Osteoblast (primary cell): ENCODE data around the gene C13orf46. TPM values are rescaled to one million over a fixed set of nuclear protein-coding genes. Genes with fewer than 3 reads are reported as not detected.

Experiments used
- DNase-seq: peaks from one replicate; pipeline ENCODE4 v3.0.0; 2011; ENCODE audit warnings: low spot score, mixed read lengths; ENCODE audit not compliant: insufficient read length; ENCODE audit errors: missing footprints
- H2AFZ ChIP-seq: 2 replicates; pipeline ENCODE4 v1.6.0; 2011; ENCODE audit warnings: mild to moderate bottlenecking, low read length
- H3K27ac ChIP-seq: 2 replicates; pipeline ENCODE4 v1.5.1; 2011; ENCODE audit warnings: mild to moderate bottlenecking, low read depth, low read length, moderate library complexity
- H3K27me3 ChIP-seq: 2 replicates; pipeline ENCODE4 v1.6.0; 2012; ENCODE audit warnings: mild to moderate bottlenecking, control low read depth, inconsistent platforms, low read length, moderate library complexity; ENCODE audit not compliant: insufficient read depth
- H3K36me3 ChIP-seq: 2 replicates; pipeline ENCODE4 v1.5.1; 2011; ENCODE audit warnings: mild to moderate bottlenecking, low read length, control low read depth, moderate library complexity; ENCODE audit not compliant: insufficient read depth
- H3K4me1 ChIP-seq: 2 replicates; pipeline ENCODE4 v1.5.1; 2011; ENCODE audit warnings: mild to moderate bottlenecking, low read length, control low read depth, moderate library complexity; ENCODE audit not compliant: insufficient read depth
- H3K4me2 ChIP-seq: 2 replicates; pipeline ENCODE4 v1.6.0; 2011; ENCODE audit warnings: mild to moderate bottlenecking, low read length; ENCODE audit not compliant: insufficient read depth
- H3K4me3 ChIP-seq: fragments of 200-600 bp; sonication (generic); 3 replicates; pipeline ENCODE4 v1.5.1; 2012; ENCODE audit warnings: mild to moderate bottlenecking, low read length, inconsistent platforms; ENCODE audit not compliant: insufficient read depth
- H3K79me2 ChIP-seq: 2 replicates; pipeline ENCODE4 v1.6.0; 2012; ENCODE audit warnings: mild to moderate bottlenecking, low read length, control low read depth, inconsistent platforms; ENCODE audit not compliant: insufficient read depth
- H3K9me3 ChIP-seq: 2 replicates; pipeline ENCODE4 v1.5.1; 2011; ENCODE audit warnings: low read depth, low read length, control low read depth
- H4K20me1 ChIP-seq: 2 replicates; pipeline ENCODE4 v1.6.0; 2012; ENCODE audit warnings: mild to moderate bottlenecking, low read length, control low read depth; ENCODE audit not compliant: insufficient read depth
- CTCF ChIP-seq: IDR thresholded peaks from 2 replicates; pipeline ENCODE4 v1.5.1; 2011; ENCODE audit warnings: mild to moderate bottlenecking, low read depth, low read length, moderate library complexity; ENCODE audit errors: extremely low read depth
- total RNA-seq: library from RNA; depleted of rRNA; stranded (reverse); fragments of >200 nt; gene quantifications from 2 replicates; pipeline ENCODE4 v1.2.3, GENCODE V29; 2012

Gene C13orf46
- total RNA-seq, 1 donor, result 0.36 TPM

GRCh38 chr13:113921763-113922162 lies 52.1 kb downstream of the C13orf46 start:
- Histone ChIP-seq H3K27ac (no peak overlapping the region), H4K20me1 (no peaks in the 10 kb centered on the region), H3K79me2 (no peaks in the 10 kb centered on the region), H2AFZ (no peak overlapping the region), H3K27me3 (no peaks in the 10 kb centered on the region), H3K4me3 (no peak overlapping the region), H3K4me2 (no peak overlapping the region), H3K9me3 (peaks cover 5% of the 10 kb centered on the region), H3K4me1 (peaks cover 8% of the 10 kb centered on the region), H3K36me3 (no peaks in the 10 kb centered on the region)
- DNase-seq, result no peak
- no peak for TF ChIP-seq CTCF

- Histone ChIP-seq H3K36me3 (no peaks in the 10 kb centered on the region), H4K20me1 (no peaks in the 10 kb centered on the region), H2AFZ (no peak overlapping the region), H3K27me3 (no peaks in the 10 kb centered on the region), H3K27ac (no peak overlapping the region), H3K9me3 (peaks cover 13% of the 10 kb centered on the region), H3K4me2 (no peak overlapping the region), H3K4me1 (no peaks in the 10 kb centered on the region), H3K79me2 (no peaks in the 10 kb centered on the region), H3K4me3 (no peak overlapping the region)
- no peak for DNase-seq
- no peak for TF ChIP-seq CTCF
These were observed 53.1 kb downstream of the C13orf46 start for GRCh38 chr13:113920606-113921286.

- H3K4me2 ChIP-seq, result no peak overlapping the region
- no peaks in the 10 kb centered on the region for H4K20me1 ChIP-seq
- no peaks in the 10 kb centered on the region for H3K36me3 ChIP-seq
- H3K79me2 ChIP-seq, result no peaks in the 10 kb centered on the region
- no peak overlapping the region for H3K27ac ChIP-seq
- H3K27me3 ChIP-seq, result no peaks in the 10 kb centered on the region
- H3K4me3 ChIP-seq, result no peak overlapping the region
- peaks cover 13% of the 10 kb centered on the region for H3K9me3 ChIP-seq
- H3K4me1 ChIP-seq, result no peaks in the 10 kb centered on the region
- no peak overlapping the region for H2AFZ ChIP-seq
- no peak for TF ChIP-seq CTCF
- no peak for DNase-seq
These were observed 53.9 kb downstream of the C13orf46 start for GRCh38 chr13:113919761-113920559.
